ENCODE results near the gene KLRF1. TPM values are rescaled to one million over a fixed set of nuclear protein-coding genes. Genes with fewer than 3 reads are reported as not detected.
"Not testable (repeated sequence)": the region's sequence is repeated elsewhere in the genome, so short reads cannot be mapped to it uniquely, and the experiment has no call there.

KLRF1 gene
- total RNA-seq, 1 experiment from 2014 or later: not detected

- in situ Hi-C loops (cut with HindIII; ENCODE audit: low sequenced_read_pairs): no loop called here
- no peak for DNase-seq (ENCODE audit: low spot score)
These were observed 39.6 kb downstream of the KLRF1 start for GRCh38 chr12:9866860-9867269.

DNA sequence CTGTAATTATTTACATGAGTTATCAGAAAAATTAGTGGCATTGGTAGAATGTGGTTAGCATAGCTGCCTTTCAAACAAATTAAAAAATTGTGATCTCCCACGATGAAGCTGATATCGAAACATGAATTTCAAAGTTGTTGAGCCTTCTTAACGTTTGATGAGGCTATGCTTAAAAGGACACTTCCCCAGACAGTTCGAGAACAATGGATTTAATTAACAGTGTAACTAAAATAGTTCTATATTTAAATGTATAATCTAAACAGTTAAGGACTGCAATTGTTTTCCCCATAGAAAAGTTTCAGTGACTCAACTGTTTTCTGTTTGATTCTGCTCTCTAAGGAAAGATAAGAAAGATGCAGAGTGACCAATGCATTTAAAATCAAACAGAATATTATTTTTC, 40.2 kb downstream of the KLRF1 start:
- no peak for DNase-seq (ENCODE audit: low spot score)
- in situ Hi-C loops (cut with HindIII; ENCODE audit: low sequenced_read_pairs): no loop called here

GRCh38 chr12:9868311-9868801, 41.1 kb downstream of the KLRF1 start:
- in situ Hi-C loops (cut with HindIII; ENCODE audit: low sequenced_read_pairs): no loop called here
- no peak for DNase-seq (ENCODE audit: low spot score)

- no peak for DNase-seq (ENCODE audit: low spot score)
- in situ Hi-C loops (cut with HindIII; ENCODE audit: low sequenced_read_pairs): no loop called here
These were observed 41.6 kb downstream of the KLRF1 start for GRCh38 chr12:9868951-9869306.

GRCh38 chr12:9869307-9870161, 42.3 kb downstream of the KLRF1 start, which contains the start of gene CLEC2B:
CLEC2B (minus strand) TSS chr12:9869354.
- DNase-seq (ENCODE audit: low spot score): no peak
- in situ Hi-C loops (cut with HindIII; ENCODE audit: low sequenced_read_pairs): no loop called here

DNA sequence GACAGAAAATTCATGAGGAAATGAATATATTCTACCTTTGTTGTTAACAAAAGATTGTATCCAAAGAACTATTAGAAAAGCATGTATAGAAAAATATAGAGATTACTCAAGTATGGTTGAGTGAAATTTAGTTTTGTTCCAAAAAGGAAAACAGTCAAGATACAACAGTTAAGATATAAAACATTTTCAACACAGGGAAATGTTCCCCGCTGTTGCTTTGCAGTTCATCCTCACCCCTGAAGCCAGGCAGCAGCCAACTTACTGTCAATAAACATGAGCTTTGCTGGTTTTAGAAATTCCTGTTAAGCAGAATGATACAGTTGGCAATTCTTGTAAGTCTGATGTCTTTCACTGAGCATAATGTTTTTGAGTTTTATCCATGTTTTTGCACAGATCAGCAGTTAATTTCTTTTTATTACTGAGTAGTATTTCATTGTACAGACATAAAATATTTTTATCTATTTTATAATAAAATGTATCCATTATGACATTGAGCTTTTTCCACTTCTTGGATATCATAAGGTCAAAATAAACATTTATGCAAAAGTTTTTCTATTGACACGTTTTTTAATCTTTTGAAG, 43.1 kb downstream of the KLRF1 start:
- in situ Hi-C loops (cut with HindIII; ENCODE audit: low sequenced_read_pairs): no loop called here
- DNase-seq (ENCODE audit: low spot score): no peak

DNA sequence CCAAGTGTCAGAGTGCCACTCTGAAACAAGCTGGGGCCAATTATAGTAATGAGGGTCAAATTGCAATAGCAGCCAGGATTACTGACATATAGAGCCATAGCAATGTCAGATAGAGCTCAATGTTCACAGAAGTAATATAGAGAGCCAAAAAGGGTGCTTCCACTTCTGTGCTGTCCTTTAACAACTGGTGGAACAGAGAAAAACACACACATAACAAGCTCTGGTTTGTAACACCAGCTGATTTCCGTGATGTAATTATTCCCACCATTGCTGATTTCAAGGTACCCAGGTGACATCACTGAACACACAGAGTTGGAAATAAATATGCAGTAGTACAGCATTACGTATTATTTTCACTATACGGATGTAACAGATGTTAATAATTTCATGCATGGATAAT, 44.9 kb downstream of the KLRF1 start:
- in situ Hi-C loops (cut with HindIII; ENCODE audit: low sequenced_read_pairs): no loop called here

DNA sequence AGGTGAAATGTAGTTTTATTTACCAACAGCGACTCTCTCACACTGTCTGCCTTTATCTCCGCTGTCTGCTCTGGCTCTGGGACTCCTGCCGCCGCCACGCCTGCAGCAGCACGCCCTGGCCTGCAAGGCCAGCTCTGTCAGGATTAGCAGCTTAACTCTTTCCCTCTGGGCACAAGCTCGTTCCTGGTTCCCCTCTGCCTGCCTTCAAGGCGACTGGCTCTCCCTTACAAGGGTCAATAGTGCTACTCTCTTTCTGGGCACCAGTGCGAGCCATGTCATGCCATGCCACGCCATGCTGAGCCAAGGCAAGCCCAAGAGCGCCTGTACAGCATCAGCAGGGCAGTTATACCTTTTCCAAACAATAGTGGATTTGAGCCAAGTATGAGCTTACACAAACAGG, 45.5 kb downstream of the KLRF1 start:
- DNase-seq (ENCODE audit: low spot score): no peak
- in situ Hi-C loops (cut with HindIII; ENCODE audit: low sequenced_read_pairs): no loop called here

More for the DNA sequence above, 44.9 kb downstream of the KLRF1 start:
- no peak for DNase-seq (ENCODE audit: low spot score)

GRCh38 chr12:9876120-9876519, 48.8 kb downstream of the KLRF1 start:
- in situ Hi-C loops (cut with HindIII; ENCODE audit: low sequenced_read_pairs): not testable (repeated sequence)

DNA sequence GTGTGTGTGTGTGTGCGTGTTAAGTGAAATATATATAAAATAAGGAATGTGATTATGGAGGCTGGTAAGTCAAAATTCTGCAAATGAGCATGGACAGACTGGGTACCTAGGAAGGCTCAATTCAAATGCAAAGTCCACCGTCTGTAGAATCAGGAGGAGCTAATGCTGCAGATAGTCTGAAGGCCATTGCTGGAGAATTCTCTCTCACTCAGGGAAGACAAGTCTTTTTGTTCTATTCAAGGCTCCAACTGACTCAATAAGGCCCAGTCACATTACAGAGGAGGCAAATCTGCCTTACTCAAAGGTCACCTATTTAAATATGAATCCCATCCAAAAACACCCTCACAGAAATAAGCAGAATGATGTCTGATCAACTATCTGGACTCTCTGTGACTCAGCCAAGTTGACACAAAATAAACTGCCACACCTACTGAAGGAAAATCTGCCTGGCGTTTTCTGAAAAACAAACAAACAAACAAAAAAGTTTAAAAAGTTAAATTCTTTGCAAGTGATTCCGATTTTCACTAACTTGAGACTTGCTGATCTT, 53.3 kb downstream of the KLRF1 start:
- in situ Hi-C loops (cut with HindIII; ENCODE audit: low sequenced_read_pairs): no loop called here
- DNase-seq (ENCODE audit: low spot score): no peak

More at GRCh38 chr12:9876120-9876519, 48.8 kb downstream of the KLRF1 start:
- DNase-seq (ENCODE audit: low spot score): not testable (repeated sequence)

- DNase-seq (ENCODE audit: low spot score): no peak
- in situ Hi-C loops (cut with HindIII; ENCODE audit: low sequenced_read_pairs): no loop called here
These were observed 54.0 kb downstream of the KLRF1 start, which contains the start of gene KLRF2 for GRCh38 chr12:9881246-9881645. KLRF2 (plus strand) TSS chr12:9881489; CDS start chr12:9881596, 107 bp downstream.

DNA sequence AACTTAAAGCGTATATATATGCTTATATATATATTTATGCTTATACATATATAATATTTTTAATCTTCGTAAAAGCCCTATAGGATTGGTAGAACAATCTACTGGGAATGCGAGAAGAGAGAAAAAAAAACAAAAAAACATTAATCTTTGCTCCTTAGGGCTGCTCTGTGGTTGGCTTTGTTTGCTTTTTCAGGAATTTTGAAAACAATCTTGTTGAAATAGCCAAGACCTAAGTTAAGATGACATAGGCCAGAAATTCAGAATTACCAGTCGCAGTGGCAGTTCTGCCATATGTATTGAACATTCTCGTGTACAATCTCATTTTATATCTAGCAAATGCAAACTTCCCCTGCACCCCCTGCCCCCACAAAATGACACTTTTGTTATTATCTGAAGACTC, 54.7 kb downstream of the KLRF1 start:
- in situ Hi-C loops (cut with HindIII; ENCODE audit: low sequenced_read_pairs): no loop called here
- DNase-seq (ENCODE audit: low spot score): no peak

DNA sequence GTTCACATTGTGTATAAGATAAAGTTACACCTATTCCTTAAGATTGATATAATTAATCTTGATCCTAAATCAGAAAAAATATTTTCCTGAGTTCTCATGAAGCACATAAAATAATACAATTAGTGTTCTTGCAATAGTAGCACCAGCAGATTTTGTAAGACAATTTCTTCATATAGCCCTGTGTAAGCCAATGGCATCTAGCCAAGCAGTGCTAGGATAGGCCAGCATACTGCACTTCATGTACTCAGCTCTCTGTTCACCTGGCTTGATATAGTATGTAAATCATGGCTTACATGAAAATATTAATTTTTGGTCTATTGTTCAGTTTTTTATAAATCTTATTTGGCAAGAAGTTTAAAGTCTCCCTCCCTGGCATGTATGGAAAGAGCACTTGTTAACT, 55.9 kb downstream of the KLRF1 start:
- in situ Hi-C loops (cut with HindIII; ENCODE audit: low sequenced_read_pairs): no loop called here

GRCh38 chr12:9888665-9889273, 61.5 kb downstream of the KLRF1 start:
- no peak for DNase-seq (ENCODE audit: low spot score)
- in situ Hi-C loops (cut with HindIII; ENCODE audit: low sequenced_read_pairs): no loop called here

More for the DNA sequence above, 55.9 kb downstream of the KLRF1 start:
- DNase-seq (ENCODE audit: low spot score): no peak

Other genes starting within 250 kb of the KLRF1 start
- gene KLRB1, start 219.6 kb upstream of the KLRF1 start, total RNA-seq (2014; rRNA removed; shearing (Covaris generic)): not detected in 2 replicates
- 0.20 and 4.3 TPM in 2 replicates for gene CLEC2D, start 157.8 kb upstream of the KLRF1 start, total RNA-seq (2014; rRNA removed; shearing (Covaris generic))
- gene CLECL1, start 94.4 kb upstream of the KLRF1 start, total RNA-seq (2014; rRNA removed; shearing (Covaris generic)): not detected in 2 replicates
- gene CD69, start 66.6 kb upstream of the KLRF1 start, total RNA-seq (2014; rRNA removed; shearing (Covaris generic)): not detected in 2 replicates
- not detected in 2 replicates for gene CLEC2B, start 41.9 kb downstream of the KLRF1 start, total RNA-seq (2014; rRNA removed; shearing (Covaris generic))
- not detected in 2 replicates for gene KLRF2, start 54.0 kb downstream of the KLRF1 start, total RNA-seq (2014; rRNA removed; shearing (Covaris generic))
- not detected in 2 replicates for gene CLEC2A, start 104.9 kb downstream of the KLRF1 start, total RNA-seq (2014; rRNA removed; shearing (Covaris generic))
- gene CLEC12A, start 143.9 kb downstream of the KLRF1 start, total RNA-seq (2014; rRNA removed; shearing (Covaris generic)): not detected in 2 replicates
- gene CLEC1B, start 171.6 kb downstream of the KLRF1 start, total RNA-seq (2014; rRNA removed; shearing (Covaris generic)): not detected in 2 replicates
- gene CLEC12B, start 183.1 kb downstream of the KLRF1 start, total RNA-seq (2014; rRNA removed; shearing (Covaris generic)): not detected in 2 replicates
- not detected in 2 replicates for gene CLEC9A, start 203.2 kb downstream of the KLRF1 start, total RNA-seq (2014; rRNA removed; shearing (Covaris generic))